HepG2 (cell line): ENCODE data around the gene SLC16A13. TPM values are rescaled to one million over a fixed set of nuclear protein-coding genes. Genes with fewer than 3 reads are reported as not detected.
A peak's percentile ranks its signal among the peaks of the same experiment; 100 is the strongest.

Experiments used
- ARNT2 ChIP-seq: sonication (generic); formaldehyde crosslinking; IDR thresholded peaks from 2 replicates; pipeline ENCODE4 v1.8.0; 2022; ENCODE audit warnings: mild to moderate bottlenecking, low read depth, missing genetic modification reagents, moderate library complexity
- ATF1 ChIP-seq: IDR thresholded peaks from 2 replicates; pipeline ENCODE4 v1.6.1; 2016; ENCODE audit warnings: mild to moderate bottlenecking, control low read depth
- FOXK2 ChIP-seq: fragments of 450-650 bp; IDR thresholded peaks from 2 replicates; pipeline ENCODE4 v1.6.1; 2016
- IKZF4 ChIP-seq: sonication (generic); formaldehyde crosslinking; IDR thresholded peaks from 2 replicates; pipeline ENCODE4 v1.5.1; 2020; ENCODE audit warnings: borderline replicate concordance, mild to moderate bottlenecking, low read depth, missing genetic modification reagents; ENCODE audit errors: not compliant biosample characterization
- LBX2 ChIP-seq: sonication (generic); formaldehyde crosslinking; IDR thresholded peaks from 2 replicates; pipeline ENCODE4 v1.5.0; 2020; ENCODE audit warnings: missing genetic modification reagents, mild to moderate bottlenecking, borderline replicate concordance
- LRRFIP1 ChIP-seq: sonication (generic); formaldehyde crosslinking; conservative IDR thresholded peaks from 2 replicates; pipeline ENCODE4 v1.4.0; 2020; ENCODE audit warnings: missing genetic modification reagents
- MBNL3 ChIP-seq: fragments of 250-450 bp; sonication (Bioruptor Pico); conservative IDR thresholded peaks from 2 replicates; pipeline ENCODE4 v1.8.0; 2022; ENCODE audit warnings: mild to moderate bottlenecking, inconsistent platforms
- MIER2 ChIP-seq: IDR thresholded peaks from 2 replicates; pipeline ENCODE4 v1.6.1; 2016; ENCODE audit warnings: missing biosample characterization, missing genetic modification reagents
- POLR2G ChIP-seq: fragments of 200-400 bp; formaldehyde crosslinking; IDR thresholded peaks from 2 replicates; pipeline ENCODE4 v1.6.1; 2018; ENCODE audit warnings: mild to moderate bottlenecking, low read depth, low read length, moderate library complexity
- TBX3 ChIP-seq: fragments of 450-650 bp; IDR thresholded peaks from 2 replicates; pipeline ENCODE4 v1.6.1; 2017; ENCODE audit warnings: antibody characterized with exemption, mild to moderate bottlenecking, inconsistent platforms, borderline replicate concordance
- ZFP1 ChIP-seq: IDR thresholded peaks from 2 replicates; pipeline ENCODE4 v1.6.1; 2016
- ZFP90 ChIP-seq: sonication (generic); formaldehyde crosslinking; IDR thresholded peaks from 2 replicates; pipeline ENCODE4 v1.8.0; 2022; ENCODE audit warnings: missing genetic modification reagents, mild to moderate bottlenecking, inconsistent platforms, borderline replicate concordance
- ZNF24 ChIP-seq: fragments of 450-650 bp; IDR thresholded peaks from 2 replicates; pipeline ENCODE4 v1.6.1; 2017; ENCODE audit warnings: antibody characterized with exemption, mild to moderate bottlenecking
- ZNF253 ChIP-seq: sonication (generic); formaldehyde crosslinking; IDR thresholded peaks from 2 replicates; pipeline ENCODE4 v1.8.0; 2022; ENCODE audit warnings: mild to moderate bottlenecking, missing genetic modification reagents, borderline replicate concordance
- ZNF280B ChIP-seq: sonication (generic); formaldehyde crosslinking; IDR thresholded peaks from 2 replicates; pipeline ENCODE4 v1.5.0; 2020; ENCODE audit warnings: missing genetic modification reagents, mild to moderate bottlenecking, borderline replicate concordance
- ZNF331 ChIP-seq: sonication (generic); formaldehyde crosslinking; IDR thresholded peaks from 2 replicates; pipeline ENCODE4 v1.4.0; 2020; ENCODE audit warnings: missing genetic modification reagents
- ZNF34 ChIP-seq: sonication (generic); formaldehyde crosslinking; IDR thresholded peaks from 2 replicates; pipeline ENCODE4 v1.4.0; 2020; ENCODE audit warnings: mild to moderate bottlenecking, missing genetic modification reagents, borderline replicate concordance
- ZNF550 ChIP-seq: sonication (generic); formaldehyde crosslinking; IDR thresholded peaks from 2 replicates; pipeline ENCODE4 v1.4.0; 2020; ENCODE audit warnings: mild to moderate bottlenecking, missing genetic modification reagents, borderline replicate concordance
- ZNF576 ChIP-seq: sonication (generic); formaldehyde crosslinking; IDR thresholded peaks from 2 replicates; pipeline ENCODE4 v1.4.0; 2020; ENCODE audit warnings: mild to moderate bottlenecking, missing genetic modification reagents
- ZNF674 ChIP-seq: sonication (generic); formaldehyde crosslinking; IDR thresholded peaks from 2 replicates; pipeline ENCODE4 v1.5.0; 2020; ENCODE audit warnings: low read depth, mild to moderate bottlenecking, missing genetic modification reagents
- ZNF687 ChIP-seq: sonication (generic); formaldehyde crosslinking; IDR thresholded peaks from 2 replicates; pipeline ENCODE4 v1.5.1; 2020; ENCODE audit warnings: mild to moderate bottlenecking, missing genetic modification reagents, moderate library complexity
- polyA plus RNA-seq, 8 experiments: library from polyadenylated mRNA; depleted of rRNA in 3 of 8; stranded (reverse) in 7 of 8; unstranded in 1 of 8; fragments of >200 nt; fragmentation: Illumina TruSeq in 4 of 8; extraction: Trizol in 4 of 8; gene quantifications; 2 replicates each; pipeline versions ENCODE4 v1.2.1 to v1.2.3, GENCODE V29; 2011 to 2016; ENCODE audit warnings: low read depth in 4 of 8, missing spikeins in 1 of 8, mixed read lengths in 1 of 8; ENCODE audit not compliant: insufficient read depth in 1 of 8
- total RNA-seq, 5 experiments: library from RNA; depleted of rRNA; stranded (reverse); fragments of >200 nt; fragmentation: Illumina TruSeq; extraction: Trizol; gene quantifications; 2 replicates each; pipeline ENCODE4 v1.2.3, GENCODE V29; 2016; ENCODE audit warnings: low read depth in 1 of 5

SLC16A13 gene
- total and polyA plus RNA-seq, 2 of the 13 experiments (the other 11 are each of a cell fraction or from before 2014, with no cell fraction given) = 2.2 to 3.0 TPM

- TF ChIP-seq ZNF576 (CRISPR knock-in tag) (no peak), ZNF280B (CRISPR knock-in tag) (peak; percentile 71; the same call in 1 of the 2 replicates), ZNF34 (CRISPR knock-in tag) (no peak), ZNF24 (no peak), ZNF674 (no peak), TBX3 (peak; percentile 24; the same call in 1 of the 2 replicates), MIER2 (CRISPR knock-in tag) (no peak), LBX2 (CRISPR knock-in tag) (no peak; the same call in 1 of the 2 replicates), ZFP1 (no peak), MBNL3 (CRISPR knock-in tag) (no peak), ARNT2 (CRISPR knock-in tag) (peak; percentile 54; the same call in 1 of the 2 replicates), LRRFIP1 (no peak), ZFP90 (CRISPR knock-in tag) (no peak), ATF1 (peak; percentile 67), ZNF253 (CRISPR knock-in tag) (0 out of 2 replicates have a peak, but pooled peaks have one; percentile 33), ZNF331 (CRISPR knock-in tag) (peak; percentile 79; the same call in 1 of the 2 replicates), ZNF550 (CRISPR knock-in tag) (0 out of 2 replicates have a peak, but pooled peaks have one; percentile 45), IKZF4 (CRISPR knock-in tag) (peak; percentile 56), ZNF687 (CRISPR knock-in tag) (peak; percentile 94), POLR2G (peak; percentile 92), FOXK2 (no peak)
These were observed 21.4 kb upstream of the SLC16A13 start (continued) for GRCh38 chr17:7014261-7014994.
